K562 (cell line): ENCODE data around the gene ERRFI1. TPM values are rescaled to one million over a fixed set of nuclear protein-coding genes. Genes with fewer than 3 reads are reported as not detected.
A peak's percentile ranks its signal among the peaks of the same experiment; 100 is the strongest.

Experiments
- ATAC-seq: fragments of 200-7000 bp; cut with Tn5 transposase; 3 replicates; pipeline ENCODE4 v1.9.1; 2020; ENCODE audit warnings: moderate library complexity
- Bru-seq: library from RNA; stranded (reverse); fragments of 400-500 nt; gene quantifications from one replicate; lab custom pipeline; 2021; lab: Mats Ljungman, UMichigan
- BruChase-seq, 2 experiments: library from RNA; stranded (reverse); fragments of 400-500 nt; gene quantifications; one replicate each; lab custom pipeline; 2021; lab: Mats Ljungman, UMichigan
- BruUV-seq: library from RNA; stranded (reverse); fragments of 400-500 nt; replicated peaks from 2 replicates; lab custom pipeline; 2021; lab: Mats Ljungman, UMichigan
- CTCF ChIA-PET: fragments of 300-600 bp; formaldehyde crosslinking; extraction: SDS; loops from one replicate; lab custom pipeline; 2021; ENCODE audit warnings: low intra/inter-chr PET ratio; lab: Yijun Ruan, JAX
- POLR2A ChIA-PET: fragments of 300-600, 350-650 bp; sonication (Branson Sonifier 250); formaldehyde crosslinking; extraction: SDS; loops from one replicate; lab custom pipeline; 2021; ENCODE audit warnings: antibody characterized with exemption, inconsistent platforms; lab: Yijun Ruan, JAX
- DNase-seq, 4 experiments: peaks; one replicate each; pipeline versions ENCODE4 v3.0.0 to v3.0.0-alpha.2; 2011 to 2018; ENCODE audit warnings: low spot score in 3 of 4, mixed read lengths in 3 of 4; ENCODE audit errors: extremely low read depth in 1 of 4
- FAIRE-seq: peaks from 2 replicates; lab custom pipeline; 2011; peaks lifted over from hg19 to GRCh38; lab: Jason Lieb, UNC
- H2AFZ ChIP-seq: 2 replicates; pipeline ENCODE4 v1.6.0; 2011; ENCODE audit warnings: low read depth, low read length, control low read depth, inconsistent platforms
- H3K27ac ChIP-seq: fragments of 200-600 bp; 3 replicates; pipeline ENCODE4 v1.8.0; 2011; ENCODE audit warnings: low read depth, mild to moderate bottlenecking, control low read depth, inconsistent platforms, low read length, moderate library complexity, mixed read lengths; ENCODE audit errors: extremely low read depth
- H3K27me3 ChIP-seq, 2 experiments: fragments of 300-600 bp in 1 of 2; 2 replicates in 1 of 2; 3 replicates in 1 of 2; pipeline versions ENCODE4 v1.6.0 to v1.8.0; 2011; ENCODE audit warnings: inconsistent platforms in 2 of 2, low read length in 2 of 2, mild to moderate bottlenecking in 1 of 2, mixed read lengths in 1 of 2, moderate library complexity in 1 of 2; ENCODE audit not compliant: control insufficient read depth in 2 of 2, insufficient read depth in 2 of 2
- H3K36me3 ChIP-seq: fragments of 300-600 bp; 3 replicates; pipeline ENCODE4 v1.8.0; 2011; ENCODE audit warnings: mild to moderate bottlenecking, low read length, inconsistent platforms; ENCODE audit not compliant: control insufficient read depth, insufficient read depth
- H3K4me1 ChIP-seq, 2 experiments: fragments of 200-600 bp in 1 of 2; replicated peaks in 1 of 2; 2 replicates in 1 of 2; 3 replicates in 1 of 2; pipeline versions ENCODE4 v1.5.1 to v1.8.0; 2011; ENCODE audit warnings: inconsistent platforms in 2 of 2, low read length in 2 of 2, mild to moderate bottlenecking in 1 of 2, mixed read lengths in 1 of 2, moderate library complexity in 1 of 2; ENCODE audit not compliant: control insufficient read depth in 2 of 2, insufficient read depth in 2 of 2
- H3K4me2 ChIP-seq: 2 replicates; pipeline ENCODE4 v1.6.1; 2011; ENCODE audit warnings: low read length, control low read depth, inconsistent platforms, mixed read lengths; ENCODE audit not compliant: insufficient read depth
- H3K4me3 ChIP-seq: fragments of 200-600 bp; sonication (generic), shearing (Covaris generic); 2 replicates; pipeline ENCODE4 v1.5.1; 2016; ENCODE audit warnings: control low read depth, inconsistent platforms
- H3K79me2 ChIP-seq: fragments of 200-600 bp; 3 replicates; pipeline ENCODE4 v1.8.0; 2011; ENCODE audit warnings: low read length, inconsistent platforms; ENCODE audit not compliant: control insufficient read depth, insufficient read depth
- H3K9ac ChIP-seq, 2 experiments: 2 replicates each; pipeline versions ENCODE4 v1.6.0 to v1.6.1; 2011; ENCODE audit warnings: low read depth in 2 of 2, low read length in 2 of 2, control low read depth in 1 of 2, inconsistent platforms in 1 of 2, mild to moderate bottlenecking in 1 of 2, mixed read lengths in 1 of 2; ENCODE audit not compliant: insufficient read depth in 1 of 2
- H3K9me1 ChIP-seq: one replicate; pipeline ENCODE4 v1.6.0; 2011; ENCODE audit warnings: inconsistent platforms, mild to moderate bottlenecking, low read length, moderate library complexity; ENCODE audit not compliant: control insufficient read depth, insufficient read depth
- H3K9me3 ChIP-seq: replicated peaks from 2 replicates; pipeline ENCODE4 v1.5.1; 2011; ENCODE audit warnings: low read depth, low read length, inconsistent platforms; ENCODE audit not compliant: control insufficient read depth, insufficient read depth
- H4K20me1 ChIP-seq: replicated peaks from 2 replicates; pipeline ENCODE4 v1.6.1; 2011; ENCODE audit warnings: low read length, inconsistent platforms, mixed read lengths; ENCODE audit not compliant: control insufficient read depth, insufficient read depth
- CCAR2 ChIP-seq: fragments of 200-400 bp; formaldehyde crosslinking; IDR thresholded peaks from 2 replicates; pipeline ENCODE4 v1.6.1; 2017; ENCODE audit warnings: mild to moderate bottlenecking, low read depth, low read length
- IRF2 ChIP-seq: sonication (generic); formaldehyde crosslinking; IDR thresholded peaks from 2 replicates; pipeline ENCODE4 v1.8.1; 2022; ENCODE audit warnings: mild to moderate bottlenecking, missing genetic modification reagents
- MCM7 ChIP-seq, 2 experiments: fragments of 450-650 bp; IDR thresholded peaks; 2 replicates each; pipeline ENCODE4 v1.6.1; 2016 to 2018
- NR1H2 ChIP-seq: sonication (generic); formaldehyde crosslinking; IDR thresholded peaks from 2 replicates; pipeline ENCODE4 v1.4.0; 2020; ENCODE audit warnings: mild to moderate bottlenecking, missing genetic modification reagents
- NRF1 ChIP-seq, 2 experiments: fragments of 450-650 bp; IDR thresholded peaks in 1 of 2; conservative IDR thresholded peaks in 1 of 2; 2 replicates each; pipeline ENCODE4 v1.6.1; 2014; ENCODE audit warnings: mild to moderate bottlenecking in 2 of 2
- PHF8 ChIP-seq: fragments of 200-600 bp; sonication (generic); IDR thresholded peaks from 2 replicates; pipeline ENCODE4 v1.6.1; 2012; ENCODE audit warnings: mixed run types, mild to moderate bottlenecking, inconsistent platforms, low read length, moderate library complexity, borderline replicate concordance
- PTRF ChIP-seq: fragments of 450-650 bp; IDR thresholded peaks from 2 replicates; pipeline ENCODE4 v1.6.1; 2016; ENCODE audit warnings: mild to moderate bottlenecking, missing genetic modification characterization, missing compliant biosample characterization
- RBM25 ChIP-seq: fragments of 200-400 bp; formaldehyde crosslinking; IDR thresholded peaks from 2 replicates; pipeline ENCODE4 v1.6.1; 2018; ENCODE audit warnings: low read length, low read depth, moderate library complexity; ENCODE audit not compliant: severe bottlenecking
- ZBTB49 ChIP-seq: sonication (generic); formaldehyde crosslinking; IDR thresholded peaks from 2 replicates; pipeline ENCODE4 v1.8.0; 2022; ENCODE audit warnings: missing genetic modification reagents, mild to moderate bottlenecking, borderline replicate concordance
- ZFP30 ChIP-seq: fragments of 250-450 bp; sonication (Bioruptor Pico); IDR thresholded peaks from 2 replicates; pipeline ENCODE4 v1.8.0; 2022; ENCODE audit warnings: moderate library complexity, mild to moderate bottlenecking, inconsistent platforms, borderline replicate concordance
- ZNF175 ChIP-seq: fragments of 200-800 bp; sonication (Bioruptor generic); IDR thresholded peaks from 2 replicates; pipeline ENCODE4 v1.6.1; 2016; ENCODE audit warnings: low read depth, mild to moderate bottlenecking, missing genetic modification characterization, missing compliant biosample characterization
- WGBS: fragments of 100-300 bp; shearing (Covaris generic); methylation state at CpG from one replicate; pipeline ENCODE4 v1.1.6; 2016; ENCODE audit warnings: low coverage, mixed read lengths; ENCODE audit not compliant: insufficient coverage; ENCODE audit errors: missing lambda C conversion rate; 5-methylcytosine and 5-hydroxymethylcytosine counted together
- in situ Hi-C: fragments of 300-500 bp; cut with MboI; formaldehyde crosslinking; loops from 4 replicates; pipeline ENCODE4 v1.15.0; 2018; ENCODE audit warnings: inconsistent platforms, mixed read lengths
- intact Hi-C: fragments of 100-400 bp; cut with micrococcal nuclease; formaldehyde crosslinking; loops from 2 replicates; pipeline ENCODE4 v1.14.2; 2022
- long read RNA-seq, 3 experiments: library from polyadenylated mRNA in 2 of 3; library from RNA in 1 of 3; unstranded in 2 of 3; stranded (forward) in 1 of 3; transcript quantifications; one replicate each; pipeline ENCODE4 v2.0.0, GENCODE V29; 2019 to 2022
- polyA minus RNA-seq, 3 experiments: library from RNA; depleted of rRNA, polyadenylated mRNA; stranded (reverse); fragments of >200 nt; gene quantifications; 2 replicates each; pipeline ENCODE4 v1.2.3, GENCODE V29; 2011
- polyA plus RNA-seq, 8 experiments: library from polyadenylated mRNA; depleted of rRNA in 4 of 8; stranded (reverse) in 5 of 8; unstranded in 3 of 8; fragments of >200 nt; fragmentation: Nextera tagmentation in 2 of 8; fragmentation: Illumina TruSeq in 1 of 8; extraction: Ambion mirVana in 2 of 8; extraction: Trizol in 1 of 8; gene quantifications; 2 replicates each; pipeline versions ENCODE4 v1.2.1 to v1.2.3, GENCODE V29; 2011 to 2014; ENCODE audit warnings: inconsistent platforms in 1 of 8, missing spikeins in 1 of 8
- total RNA-seq, 7 experiments: library from RNA; depleted of rRNA in 6 of 7; stranded (reverse); fragments of >200 nt in 6 of 7; fragmentation: Illumina TruSeq in 2 of 7; extraction: Trizol in 2 of 7; gene quantifications; 2 replicates each; pipeline versions ENCODE4 v1.2.1 to v1.2.3, GENCODE V29; 2011 to 2021; ENCODE audit warnings: low replicate concordance in 1 of 7

Gene ERRFI1, protein sequence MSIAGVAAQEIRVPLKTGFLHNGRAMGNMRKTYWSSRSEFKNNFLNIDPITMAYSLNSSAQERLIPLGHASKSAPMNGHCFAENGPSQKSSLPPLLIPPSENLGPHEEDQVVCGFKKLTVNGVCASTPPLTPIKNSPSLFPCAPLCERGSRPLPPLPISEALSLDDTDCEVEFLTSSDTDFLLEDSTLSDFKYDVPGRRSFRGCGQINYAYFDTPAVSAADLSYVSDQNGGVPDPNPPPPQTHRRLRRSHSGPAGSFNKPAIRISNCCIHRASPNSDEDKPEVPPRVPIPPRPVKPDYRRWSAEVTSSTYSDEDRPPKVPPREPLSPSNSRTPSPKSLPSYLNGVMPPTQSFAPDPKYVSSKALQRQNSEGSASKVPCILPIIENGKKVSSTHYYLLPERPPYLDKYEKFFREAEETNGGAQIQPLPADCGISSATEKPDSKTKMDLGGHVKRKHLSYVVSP
- 3.7 and 4.7 TPM in 2 replicates for total RNA-seq (2011; cell fraction: chromatin; rRNA removed; ENCODE audit: low replicate concordance)
- total RNA-seq (2011; cell fraction: nucleolus; rRNA removed): 1.7 TPM in 2 replicates
- 2.5 and 3.8 TPM in 2 replicates for total RNA-seq (2011; cell fraction: nucleoplasm; rRNA removed)
- 0.68 and 0.73 TPM in 2 replicates for total RNA-seq (2014; rRNA removed)
- total RNA-seq (2014; rRNA removed; fragmentation: Illumina TruSeq; extraction: Trizol): 1.5 and 1.8 TPM in 2 replicates
- 0.98 and 1.1 TPM in 2 replicates for total RNA-seq (2015; rRNA removed; fragmentation: Illumina TruSeq; extraction: Trizol)
- total RNA-seq (2021): 1.6 and 1.9 TPM in 2 replicates
- polyA plus RNA-seq (2011; rRNA removed): 1.7 and 4.4 TPM in 2 replicates
- 1.3 and 2.7 TPM in 2 replicates for polyA plus RNA-seq (2011; cell fraction: cytosol; rRNA removed)
- polyA plus RNA-seq (2011; cell fraction: nucleus; rRNA removed): 3.0 and 4.1 TPM in 2 replicates
- 1.9 and 2.1 TPM in 2 replicates for polyA plus RNA-seq (2012)
- 1.4 and 1.8 TPM in 2 replicates for polyA plus RNA-seq (2014; fragmentation: Illumina TruSeq; extraction: Trizol)
- under 1 TPM; 0.67 to 0.72 TPM for polyA plus RNA-seq (2014; fragmentation: Nextera tagmentation; extraction: Ambion mirVana)
- polyA plus RNA-seq (2014; rRNA removed): 0.80 and 2.0 TPM in 2 replicates
- 1.3 and 1.9 TPM in 2 replicates for polyA minus RNA-seq (2011; rRNA and poly(A)+ RNA removed)
- polyA minus RNA-seq (2011; cell fraction: cytosol; rRNA and poly(A)+ RNA removed): 1.2 and 1.5 TPM in 2 replicates
- polyA minus RNA-seq (2011; cell fraction: nucleus; rRNA and poly(A)+ RNA removed): 1.2 and 1.5 TPM in 2 replicates
- Bru-seq, nascent RNA: percentile 55 among the genes with signal in this experiment
- percentile 53 among the genes with signal in this experiment for BruChase-seq, experiment 1, labeled RNA remaining after a 2-hour chase
- BruChase-seq, experiment 2, labeled RNA remaining after a 6-hour chase: percentile 58 among the genes with signal in this experiment
- long read RNA-seq, experiment 1, partial matches to known transcripts: 0 of 3 reads
- long read RNA-seq, experiment 1, other reads (novel, unspliced or antisense): 1 of 3 reads
- long read RNA-seq, experiment 2, partial matches to known transcripts: 0 of 1 reads
- long read RNA-seq, experiment 2, other reads (novel, unspliced or antisense): 1 of 1 reads
- long read RNA-seq, experiment 3: 0 reads

- Histone ChIP-seq H3K79me2 (no peaks in the 10 kb centered on the region), H3K4me3 (peak within 1 kb of the TSS; percentile 43), H3K27ac (no peak within 1 kb of the TSS), H3K27me3 (peaks cover 41 to 45% of the 10 kb centered on the region in 2 experiments), H3K9ac (peak within 1 kb of the TSS; percentile 24 to 85; a peak in 3 of 4 replicates), H2AFZ (peak within 1 kb of the TSS; percentile 83), H3K4me1 (peaks cover 5 to 16% of the 10 kb centered on the region in 2 experiments; a peak in 3 of 5 replicates), H3K9me1 (no peaks in the 10 kb centered on the region), H4K20me1 (peaks cover 6% of the 10 kb centered on the region), H3K9me3 (no peaks in the 10 kb centered on the region), H3K36me3 (no peaks in the 10 kb centered on the region), H3K4me2 (peak within 1 kb of the TSS; percentile 55)
- 7% methylated on average over 61 of the region's 98 CpGs for WGBS
- ChIA-PET CTCF (no interaction called here), POLR2A (interaction anchor here (0.8 to 1.2 kb wide), 4 partner anchors 72 to 793 kb away, joined by 3 read pairs; no protein-coding TSS in a partner anchor)
- intact Hi-C loops (no loop called here), in situ Hi-C loops (no loop called here)
- ATAC-seq (peak; percentile 98), FAIRE-seq (peak; percentile 44), DNase-seq (peak; percentile 96 to 100 (median 100))
- no TSS peak for BruUV-seq
- TF ChIP-seq ZFP30 (CRISPR knock-in tag): no peak
- peak; percentile 69; the same call in 1 of the 2 replicates for TF ChIP-seq ZBTB49
- TF ChIP-seq MCM7 (IDR thresholded peaks at IDR 0.05): no peak
- TF ChIP-seq NRF1 (conservative IDR thresholded peaks at IDR 0.05 in 1 of 2, IDR thresholded peaks at IDR 0.05 in 1 of 2): peak; percentile 92
- TF ChIP-seq IRF2 (CRISPR knock-in tag): peak; percentile 78; the same call in 1 of the 2 replicates
- TF ChIP-seq NR1H2: peak; percentile 96; the same call in 1 of the 2 replicates
- TF ChIP-seq PHF8: peak; percentile 40; the same call in 1 of the 2 replicates
- peak; percentile 51; the same call in 1 of the 2 replicates for TF ChIP-seq ZNF175 (CRISPR knock-in tag)
- no peak for TF ChIP-seq CCAR2
- peak; percentile 100 for TF ChIP-seq RBM25
- TF ChIP-seq PTRF: no peak
Observed at GRCh38 chr1:8026153-8026975, at the start of gene ERRFI1. Gene ERRFI1, minus strand, starts transcription at chr1:8026309. Its CDS starts 10,690 bp downstream, at chr1:8015619.
